COLO668 (cell line): Measurements from ENCODE around the gene NAV2.

Experiments
- DNase-seq: peaks from one replicate; lab custom pipeline; 2025; ENCODE audit not compliant: unreplicated experiment; lab: John Stamatoyannopoulos, UW

Gene NAV2

GRCh38 chr11:19827399-19828135 is 114.9 kb downstream of the NAV2 start:
- DNase-seq = no peak

GRCh38 chr11:19828382-19829108 is 115.9 kb downstream of the NAV2 start:
- no peak for DNase-seq

- no peak for DNase-seq
Observed at GRCh38 chr11:19829109-19829837, 116.6 kb downstream of the NAV2 start.

GRCh38 chr11:19832086-19832750 is 119.6 kb downstream of the NAV2 start:
- DNase-seq = no peak

GRCh38 chr11:19832901-19833300 is 120.3 kb downstream of the NAV2 start:
- DNase-seq = no peak

- DNase-seq = no peak
Observed at GRCh38 chr11:19834771-19835170, 122.1 kb downstream of the NAV2 start.

GRCh38 chr11:19836666-19837065 is 124.0 kb downstream of the NAV2 start:
- no peak for DNase-seq

GRCh38 chr11:19838994-19839768 is 126.5 kb downstream of the NAV2 start:
- DNase-seq = no peak

- no peak for DNase-seq
Observed at GRCh38 chr11:19840961-19841360, 128.3 kb downstream of the NAV2 start.

GRCh38 chr11:19842505-19842904 is 129.9 kb downstream of the NAV2 start:
- DNase-seq = no peak

GRCh38 chr11:19843079-19843478 is 130.4 kb downstream of the NAV2 start:
- DNase-seq = no peak

- DNase-seq = no peak
Observed at GRCh38 chr11:19844012-19844411, 131.4 kb downstream of the NAV2 start.

- no peak for DNase-seq
Observed at GRCh38 chr11:19844806-19845205, 132.2 kb downstream of the NAV2 start.

- no peak for DNase-seq
Observed at GRCh38 chr11:19845626-19846025, 133.0 kb downstream of the NAV2 start.

- no peak for DNase-seq
Observed at GRCh38 chr11:19846654-19847305, 134.1 kb downstream of the NAV2 start.

- DNase-seq = no peak
Observed at GRCh38 chr11:19848219-19848618, 135.6 kb downstream of the NAV2 start.

GRCh38 chr11:19849107-19849789 is 136.6 kb downstream of the NAV2 start:
- DNase-seq = peak; percentile 26

GRCh38 chr11:19849947-19850593 is 137.4 kb downstream of the NAV2 start:
- no peak for DNase-seq

- no peak for DNase-seq
Observed at GRCh38 chr11:19852288-19852687, 139.7 kb downstream of the NAV2 start.
